ENCODE data around the gene GLB1L.
"Not testable (repeated sequence)": the region's sequence is repeated elsewhere in the genome, so short reads cannot be mapped to it uniquely, and the experiment has no call there.

GLB1L gene

GRCh38 chr2:219279916-219280516, 34.8 kb upstream of the GLB1L start:
- no peak for DNase-seq

DNA sequence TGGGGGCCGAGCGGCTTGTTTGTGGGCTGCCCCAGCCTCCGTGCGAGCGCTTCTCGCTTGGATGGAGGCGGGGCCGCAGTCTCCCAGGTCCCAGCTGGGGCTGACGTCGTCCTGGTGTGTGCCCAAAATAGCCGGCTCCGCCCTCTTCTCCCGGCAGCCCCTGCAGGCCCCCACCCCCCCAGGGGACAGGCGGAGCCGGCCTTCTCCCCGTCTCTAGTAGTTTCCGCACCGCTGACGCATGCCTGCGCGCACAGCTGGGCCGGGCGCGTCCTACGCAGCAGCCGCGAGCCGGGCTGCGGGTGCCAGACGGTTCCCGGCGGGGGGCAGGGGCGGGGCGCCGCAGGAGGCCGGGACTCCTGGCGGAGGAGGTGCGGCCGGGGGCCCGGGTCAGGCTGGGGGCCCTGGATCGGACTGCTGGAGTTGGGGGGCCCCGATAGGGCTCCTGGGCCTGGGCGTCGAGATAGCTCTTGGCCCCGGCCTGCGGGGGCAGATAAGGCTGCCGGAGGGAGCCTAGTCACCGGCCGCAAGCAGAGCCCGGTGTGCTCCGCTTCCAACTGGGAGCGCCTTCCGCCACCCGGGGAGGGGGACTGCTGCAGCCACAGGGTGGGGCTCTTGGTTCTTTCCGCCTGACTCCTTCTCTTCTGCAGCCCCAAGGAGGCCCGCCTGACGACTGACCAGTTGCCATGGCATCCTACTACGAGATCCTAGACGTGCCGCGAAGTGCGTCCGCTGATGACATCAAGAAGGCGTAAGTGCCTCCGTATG, 34.1 kb upstream of the GLB1L start, which contains the start of gene DNAJB2:
Gene DNAJB2 (plus strand): TSS at position 216 of the 765 bp plus-strand sequence. CDS start 468 bp downstream, at position 684.
- DNase-seq = peak; percentile 63

GRCh38 chr2:219278655-219279150, 33.5 kb upstream of the GLB1L start:
- no peak for DNase-seq

DNA sequence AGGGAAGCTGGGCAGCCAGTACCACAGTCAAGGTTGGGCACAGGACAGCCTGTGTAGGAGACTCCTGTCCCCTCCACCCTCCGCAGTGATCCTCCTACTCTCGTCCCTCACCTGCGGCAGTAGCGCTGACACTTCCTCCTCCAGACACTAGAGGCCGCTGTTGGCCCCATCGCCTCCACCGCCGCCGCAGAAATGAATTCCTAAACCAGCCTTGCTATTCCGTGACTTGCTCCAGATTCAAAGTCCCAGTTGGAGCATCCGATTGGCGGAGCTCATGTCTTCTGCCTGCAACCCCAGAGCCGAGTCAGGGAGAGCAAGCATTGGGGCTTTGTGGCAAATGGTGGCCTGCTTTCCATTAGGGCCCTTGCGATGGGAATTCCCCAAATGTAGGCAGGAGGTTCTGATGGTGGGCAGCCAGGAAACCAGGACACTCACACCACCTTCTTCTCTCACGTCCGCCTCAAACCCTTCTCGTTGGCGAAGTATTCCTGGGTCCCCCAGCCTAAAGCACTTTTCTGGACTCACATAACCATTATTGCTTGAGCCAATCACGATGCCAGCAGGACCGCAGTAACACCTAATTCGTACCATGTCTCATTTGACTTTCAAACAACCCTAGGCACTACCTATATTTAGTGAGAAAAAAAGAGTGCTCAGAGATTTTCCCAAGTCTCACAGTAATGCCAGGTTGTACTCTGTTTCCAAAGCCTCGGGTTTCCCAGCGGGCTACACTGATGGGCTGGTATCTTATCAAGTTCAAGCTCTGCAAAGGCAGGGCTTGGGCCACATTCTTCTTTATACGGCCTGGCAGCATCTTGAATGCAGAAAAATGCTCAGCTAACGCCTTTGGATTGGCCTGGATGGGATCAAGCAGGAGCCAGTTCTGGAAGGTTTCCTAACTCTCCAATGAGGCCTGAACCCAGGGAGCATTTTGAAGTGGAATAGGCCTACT, 32.7 kb upstream of the GLB1L start:
- peak; percentile 33 for DNase-seq

GRCh38 chr2:219274361-219274921, 29.2 kb upstream of the GLB1L start:
- DNase-seq = no peak

DNA sequence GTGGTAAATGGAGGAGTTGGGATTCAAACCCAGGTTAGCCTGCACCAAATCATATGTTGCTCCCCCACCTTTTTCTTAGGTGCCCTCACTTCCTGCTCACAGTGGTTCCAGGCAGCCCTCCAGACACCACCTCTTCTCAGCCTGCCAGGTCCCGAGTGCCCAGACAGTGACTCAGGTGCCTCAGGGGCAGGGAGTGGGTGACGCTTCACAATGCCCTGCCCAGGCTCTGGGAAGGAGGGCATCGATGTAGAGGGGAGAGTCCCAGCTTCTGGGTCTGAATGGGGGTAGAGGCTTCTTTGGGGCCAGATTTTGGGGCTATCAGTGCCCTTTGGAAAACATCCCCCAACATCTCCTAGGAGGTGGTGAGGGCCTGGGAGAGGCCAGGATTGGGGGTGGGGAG, 28.7 kb upstream of the GLB1L start:
- no peak for DNase-seq

DNA sequence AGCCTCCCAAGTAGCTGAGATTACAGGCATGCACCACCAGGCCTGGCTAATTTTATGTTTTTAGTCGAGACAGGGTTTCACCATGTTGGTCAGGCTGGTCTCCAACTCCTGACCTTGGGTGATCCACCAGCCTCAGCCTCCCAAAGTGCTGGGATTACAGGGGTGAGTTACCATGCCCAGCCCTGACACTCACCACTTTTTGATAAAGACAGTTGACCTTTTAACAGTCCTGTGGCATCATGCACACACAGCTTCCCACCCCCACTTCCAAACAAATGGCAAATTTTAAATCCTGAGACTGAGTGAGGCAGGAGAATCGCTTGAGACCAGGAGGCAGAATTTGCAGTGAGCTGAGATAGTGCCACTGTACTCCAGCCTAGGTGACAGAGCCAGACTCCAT, 27.8 kb upstream of the GLB1L start:
- no peak for DNase-seq

DNA sequence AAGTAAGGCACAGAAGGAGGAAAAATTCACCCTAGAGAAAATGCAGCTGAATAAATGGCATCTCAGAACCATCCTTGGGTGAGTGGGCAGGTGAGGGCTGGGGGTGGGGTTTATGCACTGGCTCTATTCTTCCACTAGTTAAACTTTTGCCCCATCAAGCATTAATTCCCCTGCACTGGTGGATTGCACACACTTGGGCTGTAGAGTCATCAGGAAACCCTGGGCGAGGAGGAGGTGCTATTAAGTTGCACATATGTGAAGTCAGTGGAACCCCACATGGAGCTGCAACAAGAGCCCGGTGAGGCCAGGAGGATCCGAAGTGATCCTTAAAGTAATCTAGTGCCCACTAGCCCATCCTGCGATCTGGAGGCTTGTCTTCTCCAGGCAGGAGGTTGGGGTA, 27.1 kb upstream of the GLB1L start:
- no peak for DNase-seq

DNA sequence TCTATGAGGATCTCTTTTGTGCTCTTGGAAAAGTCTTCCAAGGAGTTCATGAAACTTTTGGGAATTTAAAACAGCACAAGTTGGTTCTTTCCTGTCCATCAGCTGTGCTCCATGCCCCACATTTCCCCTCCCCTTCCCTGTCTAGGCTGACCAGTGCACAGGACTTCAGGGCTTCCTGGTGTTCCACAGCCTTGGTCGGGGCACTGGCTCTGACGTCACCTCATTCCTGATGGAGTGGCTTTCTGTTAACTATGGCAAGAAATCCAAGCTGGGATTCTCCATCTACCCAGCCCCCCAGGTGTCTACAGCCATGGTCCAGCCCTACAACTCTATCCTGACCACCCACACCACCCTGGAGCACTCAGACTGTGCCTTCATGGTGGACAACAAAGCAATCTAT, 25.8 kb upstream of the GLB1L start:
- no peak for DNase-seq

- no peak for DNase-seq
Measured at GRCh38 chr2:219270055-219270372, 24.8 kb upstream of the GLB1L start.

DNA sequence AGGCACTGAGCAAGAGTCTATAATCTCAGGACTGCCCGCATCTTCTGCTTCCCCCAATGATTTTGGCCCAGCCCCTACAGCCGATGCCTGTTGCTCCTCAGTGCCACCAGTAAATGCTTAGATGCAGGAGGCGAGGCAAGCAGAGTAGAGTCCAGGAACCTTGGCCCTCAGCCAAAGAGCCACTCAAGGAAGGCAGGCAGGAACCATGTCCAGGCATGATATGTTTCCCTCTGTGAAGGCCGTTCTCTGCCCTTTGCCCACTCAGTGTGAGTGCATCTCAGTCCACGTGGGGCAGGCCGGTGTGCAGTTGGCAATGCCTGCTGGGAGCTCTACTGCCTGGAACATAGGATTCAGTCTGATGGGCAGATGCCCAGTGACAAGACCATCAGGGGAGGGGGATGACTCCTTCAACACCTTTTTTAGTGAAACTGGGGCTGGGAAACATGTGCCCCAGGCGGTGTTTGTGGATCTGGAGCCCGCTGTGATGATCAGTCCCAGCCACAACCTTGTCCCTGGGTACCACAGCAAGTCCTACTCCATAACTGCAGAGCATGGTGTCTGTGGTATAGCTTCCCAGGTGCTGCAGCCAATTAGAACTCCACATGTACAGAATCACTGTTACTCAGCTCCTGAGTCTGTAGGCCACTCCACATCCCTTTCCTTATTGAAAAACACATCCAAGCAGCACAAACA, 24.3 kb upstream of the GLB1L start:
- DNase-seq = no peak

DNA sequence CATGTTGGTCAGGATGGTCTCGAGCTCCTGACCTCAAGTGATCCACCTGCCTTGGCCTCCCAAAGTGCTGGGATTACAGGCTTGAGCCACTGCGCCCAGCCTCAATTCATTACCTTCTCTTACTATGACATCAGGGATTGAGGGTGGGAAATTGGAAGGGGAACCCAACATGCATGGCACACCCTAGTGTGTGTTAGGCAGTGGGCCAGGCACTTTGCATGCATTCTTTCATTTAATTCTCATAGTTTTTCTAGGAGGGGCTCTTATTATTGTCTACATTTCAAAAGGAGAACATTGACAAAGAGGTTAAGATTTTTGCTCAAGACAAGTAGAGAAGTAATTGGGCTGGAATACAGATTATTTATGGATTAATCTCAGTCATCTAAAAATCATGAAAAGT, 23.1 kb upstream of the GLB1L start:
- no peak for DNase-seq

GRCh38 chr2:219266886-219267285, 21.6 kb upstream of the GLB1L start:
- no peak for DNase-seq

DNA sequence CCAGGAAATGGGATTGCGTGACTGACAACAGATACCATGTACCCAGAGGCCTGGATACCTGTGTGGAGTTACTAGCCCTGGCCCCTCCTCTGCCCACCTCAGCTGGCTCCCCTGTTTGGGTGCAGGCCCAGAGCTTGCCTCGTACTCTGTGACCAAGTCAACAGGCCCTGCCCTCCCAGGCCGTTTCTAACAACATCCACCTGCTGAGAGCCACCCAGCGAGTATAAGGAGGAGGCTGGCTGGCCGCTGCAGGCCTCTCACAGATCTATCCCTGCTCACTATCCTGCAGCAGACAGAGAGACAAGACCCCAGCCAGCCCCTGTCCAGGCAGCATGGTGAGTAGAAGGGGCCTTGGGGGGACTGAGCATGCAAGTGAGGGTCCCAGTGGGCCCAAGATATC, 21.0 kb upstream of the GLB1L start:
- DNase-seq = no peak

DNA sequence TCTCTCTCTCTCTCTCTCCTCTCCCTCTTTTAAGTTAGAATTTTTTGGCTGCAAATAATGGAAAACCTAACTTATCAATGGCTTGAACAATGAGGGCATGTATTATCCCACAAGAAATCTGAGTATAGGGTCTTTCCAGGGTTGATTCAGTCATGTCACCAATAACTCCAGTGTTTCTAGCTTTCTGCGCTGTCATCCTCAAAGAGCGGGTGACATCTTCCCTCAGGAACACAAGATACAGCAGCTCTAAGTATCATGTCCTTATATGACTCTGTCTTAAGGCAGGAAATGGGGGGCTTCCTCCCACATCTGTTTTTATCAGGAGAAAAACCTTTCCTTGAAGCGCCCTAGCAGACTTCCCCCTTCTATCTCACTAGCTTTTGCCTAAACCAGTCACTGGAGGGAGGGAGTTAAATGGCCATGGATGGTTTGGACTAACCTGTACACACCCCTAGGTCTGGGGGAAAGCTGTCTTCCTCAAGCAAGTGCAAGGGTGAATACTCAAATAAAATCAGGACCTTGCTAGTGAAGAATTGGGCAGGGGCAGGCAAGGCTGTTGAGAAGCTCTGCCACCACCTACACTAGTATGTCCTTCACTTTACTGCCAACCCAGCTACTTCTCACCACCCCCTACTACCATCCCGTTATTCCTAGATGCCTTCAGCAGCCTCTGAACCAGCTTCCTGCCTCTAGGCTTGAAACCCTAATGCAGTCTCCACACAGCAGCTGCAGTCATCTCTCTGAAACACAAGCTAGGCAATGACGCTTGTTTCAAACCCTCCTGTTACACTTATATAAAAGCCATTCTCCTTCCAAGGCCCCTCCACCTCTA, 16.0 kb upstream of the GLB1L start:
- no peak for DNase-seq

DNA sequence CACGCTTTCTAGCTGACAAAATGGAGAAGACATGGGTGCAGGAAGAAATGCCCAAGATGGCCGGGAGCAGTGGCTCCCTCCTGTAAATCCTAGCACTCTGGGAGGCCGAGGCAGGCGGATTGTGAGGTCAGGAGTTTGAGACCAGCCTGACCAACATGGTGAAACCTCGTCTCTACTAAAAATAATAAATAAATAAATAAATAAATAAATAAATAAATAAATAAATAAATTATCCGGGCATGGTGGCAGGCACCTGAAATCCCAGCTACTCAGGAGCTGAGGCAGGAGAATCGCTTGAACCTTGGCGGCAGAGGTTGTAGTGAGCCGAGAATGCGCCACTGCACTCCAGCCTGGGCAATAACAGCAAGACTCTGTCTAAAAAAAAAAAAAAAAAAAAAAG, 13.7 kb upstream of the GLB1L start:
- not testable (repeated sequence) for DNase-seq

- DNase-seq = no peak
Measured at GRCh38 chr2:219254590-219255201, 9.5 kb upstream of the GLB1L start.

- no peak for DNase-seq
Measured at GRCh38 chr2:219253753-219254589, 8.7 kb upstream of the GLB1L start, which contains the start of gene TUBA4A. Gene TUBA4A (minus strand): TSS chr2:219253918. CDS start chr2:219253858, 60 bp downstream.

- DNase-seq = no peak
Measured at GRCh38 chr2:219252900-219253752, 7.9 kb upstream of the GLB1L start, which contains the start of gene TUBA4B. Gene TUBA4B (plus strand): TSS chr2:219253243. CDS start chr2:219253408, 165 bp downstream.

All from NCI-H187 treated with DMSO at 0.1 percent for 48 hours (cell line).